BLaER1 (cell line): Measurements from ENCODE around the gene ERFL.
"Not testable (repeated sequence)": the region's sequence is repeated elsewhere in the genome, so short reads cannot be mapped to it uniquely, and the experiment has no call there.

Source experiments
- H3K27ac ChIP-seq: shearing (Covaris generic); formaldehyde crosslinking; 2 replicates; pipeline ENCODE4 v1.8.1; 2022
- H3K27me3 ChIP-seq: shearing (Covaris generic); formaldehyde crosslinking; 2 replicates; pipeline ENCODE4 v1.8.1; 2022
- H3K36me3 ChIP-seq: shearing (Covaris generic); formaldehyde crosslinking; 2 replicates; pipeline ENCODE4 v1.8.1; 2022
- H3K4me1 ChIP-seq: shearing (Covaris generic); formaldehyde crosslinking; 2 replicates; pipeline ENCODE4 v1.8.1; 2022
- H3K4me2 ChIP-seq: shearing (Covaris generic); formaldehyde crosslinking; 2 replicates; pipeline ENCODE4 v1.8.1; 2022
- H3K4me3 ChIP-seq: shearing (Covaris generic); formaldehyde crosslinking; 2 replicates; pipeline ENCODE4 v1.8.1; 2022
- H3K9ac ChIP-seq: shearing (Covaris generic); formaldehyde crosslinking; 2 replicates; pipeline ENCODE4 v1.8.1; 2022
- H3K9me3 ChIP-seq: shearing (Covaris generic); formaldehyde crosslinking; 2 replicates; pipeline ENCODE4 v1.8.1; 2022
- H4K20me1 ChIP-seq: shearing (Covaris generic); formaldehyde crosslinking; 2 replicates; pipeline ENCODE4 v1.8.1; 2022
- Cebpa-rat ChIP-seq: shearing (Covaris generic); IDR thresholded peaks from 2 replicates; pipeline ENCODE4 v1.8.1; 2022

The ERFL gene

GRCh38 chr19:41945135-41945766, 17.0 kb upstream of the ERFL start:
- H3K4me1 ChIP-seq: peaks cover 25% of the 10 kb centered on the region
- H3K27ac ChIP-seq: no peak overlapping the region
- no peaks in the 10 kb centered on the region for H3K9me3 ChIP-seq
- H3K27me3 ChIP-seq: peaks cover 17% of the 10 kb centered on the region
- H3K4me2 ChIP-seq: peak overlapping the region; percentile 39
- H4K20me1 ChIP-seq: no peaks in the 10 kb centered on the region
- no peak overlapping the region for H3K9ac ChIP-seq
- no peak overlapping the region for H3K4me3 ChIP-seq
- TF ChIP-seq Cebpa-rat: no peak
- no peaks in the 10 kb centered on the region for H3K36me3 ChIP-seq

GRCh38 chr19:41944336-41944735, 16.1 kb upstream of the ERFL start:
- Histone ChIP-seq H3K27me3 (peaks cover 22% of the 10 kb centered on the region), H3K27ac (no peak overlapping the region), H3K9ac (no peak overlapping the region), H3K36me3 (no peaks in the 10 kb centered on the region), H3K4me1 (peaks cover 25% of the 10 kb centered on the region), H3K4me3 (no peak overlapping the region), H4K20me1 (no peaks in the 10 kb centered on the region), H3K9me3 (no peaks in the 10 kb centered on the region), H3K4me2 (peak overlapping the region; percentile 39; the same call in 1 of the 2 replicates)
- no peak for TF ChIP-seq Cebpa-rat

- Histone ChIP-seq H3K4me3 (peak overlapping the region; percentile 72; the same call in 1 of the 2 replicates), H3K4me2 (peak overlapping the region; percentile 91), H3K36me3 (no peaks in the 10 kb centered on the region), H3K4me1 (peaks cover 42% of the 10 kb centered on the region), H3K9ac (peak overlapping the region; percentile 82; the same call in 1 of the 2 replicates), H3K9me3 (no peaks in the 10 kb centered on the region), H4K20me1 (no peaks in the 10 kb centered on the region), H3K27ac (no peak overlapping the region), H3K27me3 (peaks cover 34% of the 10 kb centered on the region)
- no peak for TF ChIP-seq Cebpa-rat
Observed at GRCh38 chr19:41941410-41942202, 13.4 kb upstream of the ERFL start.

- Histone ChIP-seq H3K9me3 (no peaks in the 10 kb centered on the region), H3K4me3 (peak overlapping the region; percentile 72), H3K4me1 (peaks cover 42% of the 10 kb centered on the region), H3K36me3 (no peaks in the 10 kb centered on the region), H3K4me2 (peak overlapping the region; percentile 91), H3K9ac (peak overlapping the region; percentile 82), H4K20me1 (no peaks in the 10 kb centered on the region), H3K27ac (peak overlapping the region; percentile 77), H3K27me3 (peaks cover 42% of the 10 kb centered on the region)
- TF ChIP-seq Cebpa-rat: no peak
Observed at GRCh38 chr19:41940731-41941409, 12.6 kb upstream of the ERFL start.

- H3K4me2 ChIP-seq: peak overlapping the region; percentile 91
- no peak for TF ChIP-seq Cebpa-rat
- H3K9me3 ChIP-seq: no peaks in the 10 kb centered on the region
- no peaks in the 10 kb centered on the region for H4K20me1 ChIP-seq
- no peaks in the 10 kb centered on the region for H3K36me3 ChIP-seq
- H3K27me3 ChIP-seq: peaks cover 49% of the 10 kb centered on the region
- H3K4me3 ChIP-seq: peak overlapping the region; percentile 72
- H3K9ac ChIP-seq: peak overlapping the region; percentile 83
- H3K27ac ChIP-seq: peak overlapping the region; percentile 89
- H3K4me1 ChIP-seq: peaks cover 38% of the 10 kb centered on the region
Observed at GRCh38 chr19:41939861-41940730, 11.8 kb upstream of the ERFL start.

GRCh38 chr19:41939209-41939608, 11.0 kb upstream of the ERFL start:
- H3K4me1 ChIP-seq: peaks cover 38% of the 10 kb centered on the region
- H3K4me2 ChIP-seq: not testable (repeated sequence)

GRCh38 chr19:41937525-41938468, 9.5 kb upstream of the ERFL start:
- H3K27ac ChIP-seq: peak overlapping the region; percentile 68
- no peaks in the 10 kb centered on the region for H3K9me3 ChIP-seq
- peak overlapping the region; percentile 67 for H3K4me2 ChIP-seq
- no peaks in the 10 kb centered on the region for H3K36me3 ChIP-seq
- H4K20me1 ChIP-seq: no peaks in the 10 kb centered on the region
- no peak for TF ChIP-seq Cebpa-rat
- peaks cover 53% of the 10 kb centered on the region for H3K27me3 ChIP-seq
- H3K4me1 ChIP-seq: peaks cover 49% of the 10 kb centered on the region
- peak overlapping the region; percentile 18; the same call in 1 of the 2 replicates for H3K9ac ChIP-seq
- no peak overlapping the region for H3K4me3 ChIP-seq

More at GRCh38 chr19:41939209-41939608, 11.0 kb upstream of the ERFL start:
- not testable (repeated sequence) for H3K9ac ChIP-seq, H4K20me1 ChIP-seq, H3K36me3 ChIP-seq, H3K9me3 ChIP-seq
- peak overlapping the region; percentile 89; the same call in 1 of the 2 replicates for H3K27ac ChIP-seq
- H3K27me3 ChIP-seq: peaks cover 53% of the 10 kb centered on the region
- 0 out of 2 replicates have a peak overlapping the region, but pooled peaks have one; percentile 72 for H3K4me3 ChIP-seq

- TF ChIP-seq Cebpa-rat: no peak
- no peaks in the 10 kb centered on the region for H4K20me1 ChIP-seq
- peak overlapping the region; percentile 44; the same call in 1 of the 2 replicates for H3K27ac ChIP-seq
- H3K4me1 ChIP-seq: peaks cover 58% of the 10 kb centered on the region
- peak overlapping the region; percentile 67 for H3K4me2 ChIP-seq
- no peaks in the 10 kb centered on the region for H3K36me3 ChIP-seq
- H3K27me3 ChIP-seq: peaks cover 53% of the 10 kb centered on the region
- no peaks in the 10 kb centered on the region for H3K9me3 ChIP-seq
- no peak overlapping the region for H3K4me3 ChIP-seq
- no peak overlapping the region for H3K9ac ChIP-seq
Observed at GRCh38 chr19:41936961-41937360, 8.7 kb upstream of the ERFL start.
